HepG2 (cell line): ENCODE results near the gene FETUB. TPM values are rescaled to one million over a fixed set of nuclear protein-coding genes. Genes with fewer than 3 reads are reported as not detected.

Experiments used
- ATAC-seq: fragments of 200-7000 bp; cut with Tn5 transposase; 3 replicates; pipeline ENCODE4 v1.9.1; 2020; ENCODE audit warnings: mild to moderate bottlenecking, moderate library complexity
- BruUV-seq: library from RNA; stranded (reverse); fragments of 400-500 nt; replicated peaks from 2 replicates; lab custom pipeline; 2021; lab: Mats Ljungman, UMichigan
- CTCF ChIA-PET: fragments of 300-600 bp; formaldehyde crosslinking; extraction: SDS; loops from one replicate; lab custom pipeline; 2021; ENCODE audit warnings: low total read pairs, inconsistent platforms, low intra/inter-chr PET ratio; lab: Yijun Ruan, JAX
- POLR2A ChIA-PET: fragments of 350-600 bp; sonication (Branson Sonifier 250); formaldehyde crosslinking; loops from one replicate; lab custom pipeline; 2020; ENCODE audit warnings: antibody characterized with exemption, inconsistent platforms; lab: Yijun Ruan, JAX
- DNase-seq: peaks from one replicate; pipeline ENCODE4 v3.0.0-alpha.2; 2015; ENCODE audit warnings: low spot score
- FAIRE-seq: peaks from 3 replicates; lab custom pipeline; 2011; peaks lifted over from hg19 to GRCh38; lab: Jason Lieb, UNC
- H2AFZ ChIP-seq: one replicate; pipeline ENCODE4 v1.6.1; 2011; ENCODE audit warnings: low read length, inconsistent platforms
- H3K27ac ChIP-seq: fragments of 300-600 bp; 3 replicates; pipeline ENCODE4 v1.8.0; 2011; ENCODE audit warnings: mixed run types, mild to moderate bottlenecking, mixed read lengths, low read length, inconsistent platforms; ENCODE audit not compliant: insufficient read depth; ENCODE audit errors: extremely low read length
- H3K27me3 ChIP-seq, 2 experiments: fragments of 200-600 bp in 1 of 2; 2 replicates in 1 of 2; 3 replicates in 1 of 2; pipeline versions ENCODE4 v1.6.0 to v1.8.0; 2011; ENCODE audit warnings: low read length in 2 of 2, mild to moderate bottlenecking in 2 of 2, moderate library complexity in 2 of 2, inconsistent platforms in 1 of 2; ENCODE audit not compliant: insufficient read depth in 2 of 2, control insufficient read depth in 1 of 2
- H3K36me3 ChIP-seq, 2 experiments: fragments of 200-600 bp in 1 of 2; replicated peaks in 1 of 2; 2 replicates in 1 of 2; 3 replicates in 1 of 2; pipeline versions ENCODE4 v1.5.1 to v1.8.0; 2011; ENCODE audit warnings: low read length in 2 of 2, inconsistent platforms in 1 of 2; ENCODE audit not compliant: insufficient read depth in 2 of 2, control insufficient read depth in 1 of 2
- H3K4me1 ChIP-seq: 2 replicates; pipeline ENCODE4 v1.5.1; 2012; ENCODE audit warnings: low read length, inconsistent platforms; ENCODE audit not compliant: insufficient read depth
- H3K4me2 ChIP-seq: 2 replicates; pipeline ENCODE4 v1.6.0; 2011; ENCODE audit warnings: low read depth, low read length, inconsistent platforms
- H3K4me3 ChIP-seq, 3 experiments: fragments of 200-600 bp in 1 of 3; sonication (generic), shearing (Covaris generic) in 1 of 3; replicated peaks in 1 of 3; 2 replicates each; pipeline ENCODE4 v1.5.1; 2011 to 2016; ENCODE audit warnings: low read length in 3 of 3, inconsistent platforms in 2 of 3, low read depth in 2 of 3, mild to moderate bottlenecking in 2 of 3, control low read depth in 1 of 3, mixed read lengths in 1 of 3; ENCODE audit not compliant: insufficient read depth in 1 of 3
- H3K79me2 ChIP-seq: one replicate; pipeline ENCODE4 v1.6.1; 2011; ENCODE audit warnings: low read length, inconsistent platforms; ENCODE audit not compliant: insufficient read depth
- H3K9ac ChIP-seq: 2 replicates; pipeline ENCODE4 v1.6.0; 2011; ENCODE audit warnings: mild to moderate bottlenecking, low read depth, low read length, inconsistent platforms; ENCODE audit not compliant: insufficient read depth
- H3K9me3 ChIP-seq: 2 replicates; pipeline ENCODE4 v1.5.1; 2012; ENCODE audit warnings: mild to moderate bottlenecking, low read length
- H4K20me1 ChIP-seq: 2 replicates; pipeline ENCODE4 v1.6.0; 2011; ENCODE audit warnings: inconsistent platforms, mild to moderate bottlenecking, low read length, moderate library complexity; ENCODE audit not compliant: insufficient read depth
- CEBPB ChIP-seq: IDR thresholded peaks from 2 replicates; pipeline ENCODE4 v1.6.1; 2011; ENCODE audit warnings: low read depth, low read length, improper control_type of control experiment, borderline replicate concordance
- CREB1 ChIP-seq, 2 experiments: fragments of 450-650 bp in 1 of 2; IDR thresholded peaks; 2 replicates each; pipeline ENCODE4 v1.6.1; 2016 to 2017; ENCODE audit warnings: control low read depth in 1 of 2, mild to moderate bottlenecking in 1 of 2, missing compliant biosample characterization in 1 of 2, missing genetic modification characterization in 1 of 2
- GABPA ChIP-seq, 2 experiments: IDR thresholded peaks; 2 replicates each; pipeline ENCODE4 v1.6.1; 2011 to 2016; ENCODE audit warnings: low read depth in 2 of 2, low read length in 1 of 2, missing biosample characterization in 1 of 2, missing genetic modification characterization in 1 of 2
- NFATC3 ChIP-seq: sonication (generic); formaldehyde crosslinking; IDR thresholded peaks from 2 replicates; pipeline ENCODE4 v1.5.1; 2020; ENCODE audit warnings: mild to moderate bottlenecking, missing genetic modification reagents
- PHB2 ChIP-seq: fragments of 450-650 bp; IDR thresholded peaks from 2 replicates; pipeline ENCODE4 v1.6.1; 2018; ENCODE audit not compliant: partially characterized antibody
- POGZ ChIP-seq: sonication (generic); formaldehyde crosslinking; IDR thresholded peaks from 2 replicates; pipeline ENCODE4 v1.4.0; 2020; ENCODE audit warnings: mild to moderate bottlenecking, missing genetic modification reagents
- POLR2A ChIP-seq, 2 experiments: IDR thresholded peaks; 2 replicates each; pipeline ENCODE4 v1.6.1; 2011; ENCODE audit warnings: low read depth in 2 of 2, low read length in 2 of 2, mild to moderate bottlenecking in 1 of 2, moderate library complexity in 1 of 2; ENCODE audit not compliant: insufficient read depth in 1 of 2
- POLR2G ChIP-seq: fragments of 200-400 bp; formaldehyde crosslinking; IDR thresholded peaks from 2 replicates; pipeline ENCODE4 v1.6.1; 2018; ENCODE audit warnings: mild to moderate bottlenecking, low read depth, low read length, moderate library complexity
- RARG ChIP-seq: sonication (generic); formaldehyde crosslinking; IDR thresholded peaks from 2 replicates; pipeline ENCODE4 v1.4.0; 2020; ENCODE audit warnings: low read depth, mild to moderate bottlenecking, missing genetic modification reagents
- RBAK ChIP-seq: sonication (generic); formaldehyde crosslinking; IDR thresholded peaks from 2 replicates; pipeline ENCODE4 v1.5.1; 2020; ENCODE audit warnings: mild to moderate bottlenecking, missing genetic modification reagents
- RBFOX2 ChIP-seq: fragments of 200-400 bp; formaldehyde crosslinking; IDR thresholded peaks from 2 replicates; pipeline ENCODE4 v1.6.1; 2017; ENCODE audit warnings: low read depth, mild to moderate bottlenecking, low read length
- SNRNP70 ChIP-seq: fragments of 200-400 bp; formaldehyde crosslinking; IDR thresholded peaks from 2 replicates; pipeline ENCODE4 v1.6.1; 2017; ENCODE audit warnings: mild to moderate bottlenecking, low read depth, low read length, moderate library complexity
- SSRP1 ChIP-seq: IDR thresholded peaks from 2 replicates; pipeline ENCODE4 v1.6.1; 2016; ENCODE audit warnings: control low read depth
- U2AF1 ChIP-seq: fragments of 200-400 bp; formaldehyde crosslinking; optimal IDR thresholded peaks from 2 replicates; pipeline ENCODE3; 2017; ENCODE audit warnings: mild to moderate bottlenecking, low read depth, low read length
- XBP1 ChIP-seq: sonication (generic); formaldehyde crosslinking; IDR thresholded peaks from 2 replicates; pipeline ENCODE4 v1.5.0; 2020; ENCODE audit warnings: missing genetic modification reagents
- ZBTB20 ChIP-seq: sonication (generic); formaldehyde crosslinking; IDR thresholded peaks from 2 replicates; pipeline ENCODE4 v1.8.1; 2023; ENCODE audit warnings: missing genetic modification reagents, low read depth, mild to moderate bottlenecking, borderline replicate concordance
- ZNF264 ChIP-seq: sonication (generic); formaldehyde crosslinking; IDR thresholded peaks from 2 replicates; pipeline ENCODE4 v1.4.0; 2020; ENCODE audit warnings: missing genetic modification reagents
- ZNF296 ChIP-seq: sonication (generic); formaldehyde crosslinking; conservative IDR thresholded peaks from 2 replicates; pipeline ENCODE4 v1.5.0; 2020; ENCODE audit warnings: mild to moderate bottlenecking, missing genetic modification reagents
- ZNF33B ChIP-seq: sonication (generic); formaldehyde crosslinking; IDR thresholded peaks from 2 replicates; pipeline ENCODE4 v1.5.1; 2020; ENCODE audit warnings: mild to moderate bottlenecking, missing genetic modification reagents
- ZNF547 ChIP-seq: sonication (generic); formaldehyde crosslinking; IDR thresholded peaks from 2 replicates; pipeline ENCODE4 v1.5.1; 2020; ENCODE audit warnings: mild to moderate bottlenecking, missing genetic modification reagents
- ZNF558 ChIP-seq: sonication (generic); formaldehyde crosslinking; IDR thresholded peaks from 2 replicates; pipeline ENCODE4 v1.9.0; 2022; ENCODE audit warnings: mild to moderate bottlenecking, missing genetic modification reagents, borderline replicate concordance
- WGBS: methylation state at CpG from one replicate; pipeline ENCODE4 v1.1.6; 2017; ENCODE audit warnings: low lambda C conversion rate; 5-methylcytosine and 5-hydroxymethylcytosine counted together
- in situ Hi-C: cut with HindIII; loops from 2 replicates; pipeline ENCODE4 v1.10.0; 2017; ENCODE audit warnings: low pct_unique_long_range_greater_than_20kb; ENCODE audit not compliant: extremely low pct_ligation_motif_present
- intact Hi-C: fragments of 100-400 bp; cut with micrococcal nuclease; formaldehyde crosslinking; loops from one replicate; pipeline ENCODE4 v1.10.0; 2022; ENCODE audit not compliant: unreplicated experiment
- polyA plus RNA-seq, 8 experiments: library from polyadenylated mRNA; depleted of rRNA in 3 of 8; stranded (reverse) in 7 of 8; unstranded in 1 of 8; fragments of >200 nt; fragmentation: Illumina TruSeq in 4 of 8; extraction: Trizol in 4 of 8; gene quantifications; 2 replicates each; pipeline versions ENCODE4 v1.2.1 to v1.2.3, GENCODE V29; 2011 to 2016; ENCODE audit warnings: low read depth in 4 of 8, missing spikeins in 1 of 8, mixed read lengths in 1 of 8; ENCODE audit not compliant: insufficient read depth in 1 of 8
- total RNA-seq, 5 experiments: library from RNA; depleted of rRNA; stranded (reverse); fragments of >200 nt; fragmentation: Illumina TruSeq; extraction: Trizol; gene quantifications; 2 replicates each; pipeline ENCODE4 v1.2.3, GENCODE V29; 2016; ENCODE audit warnings: low read depth in 1 of 5
- TF ChIP-seq, protein P1 (sequence below): sonication (generic); formaldehyde crosslinking; IDR thresholded peaks from 2 replicates; pipeline ENCODE4 v1.5.1; 2020; ENCODE audit warnings: mild to moderate bottlenecking, missing genetic modification reagents, moderate library complexity

FETUB gene
- total and polyA plus RNA-seq, 2 of the 13 experiments (the other 11 are each of a cell fraction or from before 2014, with no cell fraction given) = 2.1 to 4.4 TPM

GRCh38 chr3:186625600-186626042 is 14.6 kb upstream of the FETUB start (continued):
- TF ChIP-seq POGZ (CRISPR knock-in tag) (no peak), POLR2A (IDR thresholded peaks at IDR 0.05; ENCODE audit: insufficient read depth in 1 of 2, low read depth in 2 of 2, low read length in 2 of 2) (peak; percentile 55 to 78), SNRNP70 (no peak), U2AF1 (no peak), ZNF296 (no peak), POLR2G (peak; percentile 52; the same call in 1 of the 2 replicates), NFATC3 (CRISPR knock-in tag) (no peak), GABPA (IDR thresholded peaks at IDR 0.05; ENCODE audit: low read depth, low read length) (no peak), GABPA (CRISPR knock-in tag; IDR thresholded peaks at IDR 0.05; ENCODE audit: low read depth) (no peak), CEBPB (peak; percentile 64; the same call in 1 of the 2 replicates), XBP1 (CRISPR knock-in tag) (no peak), ZNF558 (CRISPR knock-in tag) (no peak), ZNF264 (CRISPR knock-in tag) (no peak), ZBTB20 (CRISPR knock-in tag) (no peak), RBAK (CRISPR knock-in tag) (no peak), RARG (CRISPR knock-in tag) (no peak)
- TF ChIP-seq, all 625 proteins: peak for 12

DNA sequence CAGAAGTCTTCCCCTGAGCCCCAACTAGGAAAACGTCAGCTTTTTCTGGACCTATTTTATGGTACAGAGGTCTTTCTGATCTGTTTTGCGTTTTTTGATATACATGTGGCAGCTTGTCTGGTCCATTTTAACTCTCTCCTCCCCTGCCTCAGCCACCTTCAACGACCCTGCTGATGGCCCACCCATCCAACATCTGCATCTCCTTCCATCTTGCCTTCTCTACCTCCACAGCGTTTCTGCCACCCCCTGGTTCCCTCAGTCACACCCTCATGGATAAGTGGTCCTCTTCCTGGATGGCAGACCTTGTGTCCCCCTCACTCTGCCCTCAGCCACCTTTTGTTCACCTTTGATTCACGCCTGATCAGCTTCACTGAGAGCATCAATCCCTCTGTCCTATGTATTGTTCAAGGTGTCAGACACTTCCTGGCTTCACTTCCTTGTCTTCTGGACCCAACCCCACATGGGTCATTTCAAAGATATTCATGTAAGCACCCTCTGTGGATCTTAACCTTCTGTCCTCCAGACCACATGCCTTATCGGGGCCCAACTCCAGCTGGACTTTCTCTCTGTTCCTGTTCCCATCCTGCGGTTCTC is 13.8 kb upstream of the FETUB start:
- Histone ChIP-seq H2AFZ (no peak overlapping the region), H3K79me2 (no peaks in the 10 kb centered on the region), H3K4me2 (no peak overlapping the region), H3K4me1 (peaks cover 22% of the 10 kb centered on the region), H3K27ac (no peak overlapping the region), H3K4me3 (no peak overlapping the region), H3K9ac (no peak overlapping the region), H3K9me3 (no peaks in the 10 kb centered on the region), H3K36me3 (peaks cover 0 to 2% of the 10 kb centered on the region in 2 experiments; a peak in 1 of 5 replicates), H4K20me1 (peaks cover 24% of the 10 kb centered on the region), H3K27me3 (no peaks in the 10 kb centered on the region)
- DNase-seq (no peak), ATAC-seq (peak; percentile 4), FAIRE-seq (no peak)
- no TSS peak for BruUV-seq
- ChIA-PET POLR2A (interaction anchor here (0.9 to 2.5 kb wide), 3 partner anchors 8 to 14 kb away, joined by 3 to 12 read pairs (median 7); partner anchors contain the start of gene FETUB), CTCF (no interaction called here)
- intact Hi-C loops (no loop called here), in situ Hi-C loops (no loop called here)
- 87% methylated on average over 7 of the region's 7 CpGs for WGBS
- no peak for TF ChIP-seq PHB2
- no peak for TF ChIP-seq ZNF33B (CRISPR knock-in tag)
- 0 out of 2 replicates have a peak, but pooled peaks have one; percentile 22 for TF ChIP-seq SSRP1 (CRISPR knock-in tag)
- TF ChIP-seq, protein P1, sequence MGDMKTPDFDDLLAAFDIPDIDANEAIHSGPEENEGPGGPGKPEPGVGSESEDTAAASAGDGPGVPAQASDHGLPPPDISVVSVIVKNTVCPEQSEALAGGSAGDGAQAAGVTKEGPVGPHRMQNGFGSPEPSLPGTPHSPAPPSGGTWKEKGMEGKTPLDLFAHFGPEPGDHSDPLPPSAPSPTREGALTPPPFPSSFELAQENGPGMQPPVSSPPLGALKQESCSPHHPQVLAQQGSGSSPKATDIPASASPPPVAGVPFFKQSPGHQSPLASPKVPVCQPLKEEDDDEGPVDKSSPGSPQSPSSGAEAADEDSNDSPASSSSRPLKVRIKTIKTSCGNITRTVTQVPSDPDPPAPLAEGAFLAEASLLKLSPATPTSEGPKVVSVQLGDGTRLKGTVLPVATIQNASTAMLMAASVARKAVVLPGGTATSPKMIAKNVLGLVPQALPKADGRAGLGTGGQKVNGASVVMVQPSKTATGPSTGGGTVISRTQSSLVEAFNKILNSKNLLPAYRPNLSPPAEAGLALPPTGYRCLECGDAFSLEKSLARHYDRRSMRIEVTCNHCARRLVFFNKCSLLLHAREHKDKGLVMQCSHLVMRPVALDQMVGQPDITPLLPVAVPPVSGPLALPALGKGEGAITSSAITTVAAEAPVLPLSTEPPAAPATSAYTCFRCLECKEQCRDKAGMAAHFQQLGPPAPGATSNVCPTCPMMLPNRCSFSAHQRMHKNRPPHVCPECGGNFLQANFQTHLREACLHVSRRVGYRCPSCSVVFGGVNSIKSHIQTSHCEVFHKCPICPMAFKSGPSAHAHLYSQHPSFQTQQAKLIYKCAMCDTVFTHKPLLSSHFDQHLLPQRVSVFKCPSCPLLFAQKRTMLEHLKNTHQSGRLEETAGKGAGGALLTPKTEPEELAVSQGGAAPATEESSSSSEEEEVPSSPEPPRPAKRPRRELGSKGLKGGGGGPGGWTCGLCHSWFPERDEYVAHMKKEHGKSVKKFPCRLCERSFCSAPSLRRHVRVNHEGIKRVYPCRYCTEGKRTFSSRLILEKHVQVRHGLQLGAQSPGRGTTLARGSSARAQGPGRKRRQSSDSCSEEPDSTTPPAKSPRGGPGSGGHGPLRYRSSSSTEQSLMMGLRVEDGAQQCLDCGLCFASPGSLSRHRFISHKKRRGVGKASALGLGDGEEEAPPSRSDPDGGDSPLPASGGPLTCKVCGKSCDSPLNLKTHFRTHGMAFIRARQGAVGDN = no peak
- no peak for TF ChIP-seq ZNF547 (CRISPR knock-in tag)
- no peak for TF ChIP-seq CREB1 (IDR thresholded peaks at IDR 0.05)
- no peak for TF ChIP-seq CREB1 (CRISPR knock-in tag; IDR thresholded peaks at IDR 0.05)
- peak; percentile 79; the same call in 1 of the 2 replicates for TF ChIP-seq RBFOX2
